ENCODE measurements around the gene TRIM37. TPM values are rescaled to one million over a fixed set of nuclear protein-coding genes. Genes with fewer than 3 reads are reported as not detected.

Gene TRIM37
- total RNA-seq, 1 donor from 2014 or later = 22.9 TPM

- no peak overlapping the region for H3K4me3 ChIP-seq (ENCODE audit: low read depth, low read length)
- no peak for TF ChIP-seq CTCF (conservative IDR thresholded peaks at IDR 0.05; ENCODE audit: low read depth, low read length)
- DNase-seq (ENCODE audit: low read depth) = no peak
These were observed 36.8 kb downstream of the TRIM37 start for GRCh38 chr17:59069856-59070255.

DNA sequence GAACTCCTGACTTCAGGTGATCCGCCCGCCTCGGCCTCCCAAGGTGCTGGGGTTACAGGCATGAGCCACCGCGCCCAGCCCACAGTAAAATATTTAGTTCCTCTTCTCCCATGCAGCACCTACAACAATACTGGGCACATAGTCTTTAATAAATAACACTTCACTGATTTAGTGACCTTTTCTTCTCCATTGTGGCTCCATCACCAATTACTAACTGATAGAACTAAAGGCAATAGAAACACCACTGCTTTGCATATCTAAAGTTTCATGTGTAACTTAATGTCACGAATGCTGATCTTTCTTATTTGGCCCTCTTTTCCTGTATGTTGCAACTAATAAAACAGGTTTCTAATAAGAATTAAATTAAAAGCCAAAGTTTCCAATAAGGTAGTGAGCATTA, 38.9 kb downstream of the TRIM37 start:
- no peak for DNase-seq (ENCODE audit: low read depth)
- TF ChIP-seq CTCF (conservative IDR thresholded peaks at IDR 0.05; ENCODE audit: low read depth, low read length) = no peak
- no peak overlapping the region for H3K4me3 ChIP-seq (ENCODE audit: low read depth, low read length)

DNA sequence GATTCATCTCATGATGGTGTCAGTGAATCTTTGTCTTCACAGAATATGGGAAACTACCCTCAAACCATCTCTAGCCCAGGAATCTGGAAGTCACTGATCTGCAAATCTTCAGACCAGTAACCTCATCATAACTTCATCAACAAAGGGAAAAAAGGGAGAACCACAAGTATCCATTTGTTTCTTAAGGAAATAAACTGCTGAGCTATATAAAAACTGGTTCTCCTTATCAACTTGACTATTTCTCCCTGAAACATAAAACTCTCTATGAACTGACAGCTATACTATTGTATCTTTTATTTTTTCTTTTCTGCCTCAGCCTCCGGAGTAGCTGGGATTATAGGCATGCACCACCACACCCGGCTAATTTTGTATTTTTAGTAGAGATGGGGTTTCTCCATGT, 39.3 kb downstream of the TRIM37 start:
- no peak overlapping the region for H3K4me3 ChIP-seq (ENCODE audit: low read depth, low read length)
- no peak for DNase-seq (ENCODE audit: low read depth)
- TF ChIP-seq CTCF (conservative IDR thresholded peaks at IDR 0.05; ENCODE audit: low read depth, low read length) = no peak

DNA sequence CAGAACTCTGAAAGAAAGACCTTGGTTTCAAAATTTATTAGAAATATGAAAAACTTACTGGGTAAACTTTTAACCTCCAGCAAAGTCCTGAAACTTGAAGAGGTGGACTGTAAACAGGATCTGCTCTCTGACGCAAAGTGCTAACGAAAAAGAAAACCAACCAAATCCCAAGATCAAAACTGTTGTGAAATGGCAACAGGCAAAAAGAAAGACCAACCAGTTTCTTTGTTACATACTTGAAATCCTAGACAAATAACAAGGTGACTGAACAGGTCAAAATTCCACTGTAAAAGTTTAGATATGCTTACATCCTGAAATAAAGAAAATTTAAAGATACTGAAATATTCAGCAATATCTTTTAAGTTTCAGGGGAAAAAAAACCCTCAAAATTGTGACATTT, 44.2 kb downstream of the TRIM37 start:
- H3K4me3 ChIP-seq (ENCODE audit: low read depth, low read length) = no peak overlapping the region
- no peak for TF ChIP-seq CTCF (conservative IDR thresholded peaks at IDR 0.05; ENCODE audit: low read depth, low read length)
- no peak for DNase-seq (ENCODE audit: low read depth)

DNA sequence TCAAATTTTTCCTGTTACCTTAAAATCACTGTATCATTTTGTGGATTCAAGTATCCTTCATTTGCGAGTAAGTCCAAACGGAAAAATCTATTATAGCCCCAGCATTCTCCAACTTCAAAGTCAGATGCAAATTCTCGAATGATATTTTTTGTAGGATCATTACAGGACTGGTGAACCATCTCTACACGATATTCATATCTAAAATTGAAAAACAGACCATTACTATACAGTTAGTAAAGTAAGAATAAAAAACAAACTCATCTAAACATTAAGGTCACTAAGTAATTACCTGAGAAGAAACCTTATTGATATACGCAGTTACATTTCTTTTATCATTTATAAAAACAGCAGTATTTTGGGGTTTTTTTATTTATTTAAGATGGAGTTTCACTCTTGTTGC, 49.8 kb downstream of the TRIM37 start:
- TF ChIP-seq CTCF (conservative IDR thresholded peaks at IDR 0.05; ENCODE audit: low read depth, low read length) = no peak
- no peak overlapping the region for H3K4me3 ChIP-seq (ENCODE audit: low read depth, low read length)
- no peak for DNase-seq (ENCODE audit: low read depth)

GRCh38 chr17:59049798-59050197, 56.9 kb downstream of the TRIM37 start:
- DNase-seq (ENCODE audit: low read depth) = no peak
- H3K4me3 ChIP-seq (ENCODE audit: low read depth, low read length) = no peak overlapping the region
- no peak for TF ChIP-seq CTCF (conservative IDR thresholded peaks at IDR 0.05; ENCODE audit: low read depth, low read length)

GRCh38 chr17:59047616-59048015, 59.1 kb downstream of the TRIM37 start:
- no peak for TF ChIP-seq CTCF (conservative IDR thresholded peaks at IDR 0.05; ENCODE audit: low read depth, low read length)
- no peak overlapping the region for H3K4me3 ChIP-seq (ENCODE audit: low read depth, low read length)
- DNase-seq (ENCODE audit: low read depth) = no peak

All from epithelial cell of proximal tubule (primary cell).